K562 (cell line): ENCODE measurements around the gene TRMT1. TPM values are rescaled to one million over a fixed set of nuclear protein-coding genes. Genes with fewer than 3 reads are reported as not detected.

Experiments
- ATAC-seq: fragments of 200-7000 bp; cut with Tn5 transposase; 3 replicates; pipeline ENCODE4 v1.9.1; 2020; ENCODE audit warnings: moderate library complexity
- BruUV-seq: library from RNA; stranded (reverse); fragments of 400-500 nt; replicated peaks from 2 replicates; lab custom pipeline; 2021; lab: Mats Ljungman, UMichigan
- CTCF ChIA-PET: fragments of 300-600 bp; formaldehyde crosslinking; extraction: SDS; loops from one replicate; lab custom pipeline; 2021; ENCODE audit warnings: low intra/inter-chr PET ratio; lab: Yijun Ruan, JAX
- POLR2A ChIA-PET: fragments of 300-600, 350-650 bp; sonication (Branson Sonifier 250); formaldehyde crosslinking; extraction: SDS; loops from one replicate; lab custom pipeline; 2021; ENCODE audit warnings: antibody characterized with exemption, inconsistent platforms; lab: Yijun Ruan, JAX
- DNase-seq, 4 experiments: peaks; one replicate each; pipeline versions ENCODE4 v3.0.0 to v3.0.0-alpha.2; 2011 to 2018; ENCODE audit warnings: low spot score in 3 of 4, mixed read lengths in 3 of 4; ENCODE audit errors: extremely low read depth in 1 of 4
- FAIRE-seq: peaks from 2 replicates; lab custom pipeline; 2011; peaks lifted over from hg19 to GRCh38; lab: Jason Lieb, UNC
- H2AFZ ChIP-seq: 2 replicates; pipeline ENCODE4 v1.6.0; 2011; ENCODE audit warnings: low read depth, low read length, control low read depth, inconsistent platforms
- H3K27ac ChIP-seq: fragments of 200-600 bp; 3 replicates; pipeline ENCODE4 v1.8.0; 2011; ENCODE audit warnings: low read depth, mild to moderate bottlenecking, control low read depth, inconsistent platforms, low read length, moderate library complexity, mixed read lengths; ENCODE audit errors: extremely low read depth
- H3K27me3 ChIP-seq, 2 experiments: fragments of 300-600 bp in 1 of 2; 2 replicates in 1 of 2; 3 replicates in 1 of 2; pipeline versions ENCODE4 v1.6.0 to v1.8.0; 2011; ENCODE audit warnings: inconsistent platforms in 2 of 2, low read length in 2 of 2, mild to moderate bottlenecking in 1 of 2, mixed read lengths in 1 of 2, moderate library complexity in 1 of 2; ENCODE audit not compliant: control insufficient read depth in 2 of 2, insufficient read depth in 2 of 2
- H3K36me3 ChIP-seq: fragments of 300-600 bp; 3 replicates; pipeline ENCODE4 v1.8.0; 2011; ENCODE audit warnings: mild to moderate bottlenecking, low read length, inconsistent platforms; ENCODE audit not compliant: control insufficient read depth, insufficient read depth
- H3K4me1 ChIP-seq, 2 experiments: fragments of 200-600 bp in 1 of 2; replicated peaks in 1 of 2; 2 replicates in 1 of 2; 3 replicates in 1 of 2; pipeline versions ENCODE4 v1.5.1 to v1.8.0; 2011; ENCODE audit warnings: inconsistent platforms in 2 of 2, low read length in 2 of 2, mild to moderate bottlenecking in 1 of 2, mixed read lengths in 1 of 2, moderate library complexity in 1 of 2; ENCODE audit not compliant: control insufficient read depth in 2 of 2, insufficient read depth in 2 of 2
- H3K4me2 ChIP-seq: 2 replicates; pipeline ENCODE4 v1.6.1; 2011; ENCODE audit warnings: low read length, control low read depth, inconsistent platforms, mixed read lengths; ENCODE audit not compliant: insufficient read depth
- H3K4me3 ChIP-seq: fragments of 200-600 bp; sonication (generic), shearing (Covaris generic); 2 replicates; pipeline ENCODE4 v1.5.1; 2016; ENCODE audit warnings: control low read depth, inconsistent platforms
- H3K79me2 ChIP-seq: fragments of 200-600 bp; 3 replicates; pipeline ENCODE4 v1.8.0; 2011; ENCODE audit warnings: low read length, inconsistent platforms; ENCODE audit not compliant: control insufficient read depth, insufficient read depth
- H3K9ac ChIP-seq, 2 experiments: 2 replicates each; pipeline versions ENCODE4 v1.6.0 to v1.6.1; 2011; ENCODE audit warnings: low read depth in 2 of 2, low read length in 2 of 2, control low read depth in 1 of 2, inconsistent platforms in 1 of 2, mild to moderate bottlenecking in 1 of 2, mixed read lengths in 1 of 2; ENCODE audit not compliant: insufficient read depth in 1 of 2
- H3K9me1 ChIP-seq: one replicate; pipeline ENCODE4 v1.6.0; 2011; ENCODE audit warnings: inconsistent platforms, mild to moderate bottlenecking, low read length, moderate library complexity; ENCODE audit not compliant: control insufficient read depth, insufficient read depth
- H3K9me3 ChIP-seq: replicated peaks from 2 replicates; pipeline ENCODE4 v1.5.1; 2011; ENCODE audit warnings: low read depth, low read length, inconsistent platforms; ENCODE audit not compliant: control insufficient read depth, insufficient read depth
- H4K20me1 ChIP-seq: replicated peaks from 2 replicates; pipeline ENCODE4 v1.6.1; 2011; ENCODE audit warnings: low read length, inconsistent platforms, mixed read lengths; ENCODE audit not compliant: control insufficient read depth, insufficient read depth
- BMI1 ChIP-seq: fragments of 150-350 bp; IDR thresholded peaks from 2 replicates; pipeline ENCODE4 v1.6.1; 2014; ENCODE audit warnings: low read length
- CEBPB ChIP-seq: fragments of 450-650 bp; IDR thresholded peaks from 2 replicates; pipeline ENCODE4 v1.6.1; 2016; ENCODE audit warnings: missing genetic modification characterization, missing compliant biosample characterization
- EHMT2 ChIP-seq: fragments of 450-650 bp; IDR thresholded peaks from 2 replicates; pipeline ENCODE4 v1.6.1; 2018; ENCODE audit warnings: antibody characterized with exemption
- FOXJ3 ChIP-seq: sonication (generic); formaldehyde crosslinking; IDR thresholded peaks from 2 replicates; pipeline ENCODE4 v1.4.0; 2020; ENCODE audit warnings: mild to moderate bottlenecking, missing genetic modification reagents
- NELFE ChIP-seq: IDR thresholded peaks from 2 replicates; pipeline ENCODE4 v1.6.1; 2011; ENCODE audit warnings: mild to moderate bottlenecking; ENCODE audit not compliant: insufficient read depth, insufficient read length
- PRDM10 ChIP-seq: fragments of 450-650 bp; IDR thresholded peaks from 2 replicates; pipeline ENCODE4 v1.6.1; 2018; ENCODE audit not compliant: partially characterized antibody
- RFX7 ChIP-seq: fragments of 250-450 bp; sonication (Bioruptor Pico); IDR thresholded peaks from 2 replicates; pipeline ENCODE4 v1.5.1; 2021; ENCODE audit warnings: mild to moderate bottlenecking
- U2AF2 ChIP-seq: fragments of 200-400 bp; formaldehyde crosslinking; optimal IDR thresholded peaks from 2 replicates; pipeline ENCODE3; 2017; ENCODE audit warnings: low read depth, mild to moderate bottlenecking, low read length
- ZFX ChIP-seq: sonication (generic); formaldehyde crosslinking; IDR thresholded peaks from 2 replicates; pipeline ENCODE4 v1.8.0; 2022; ENCODE audit warnings: mild to moderate bottlenecking, missing genetic modification reagents, moderate library complexity
- ZNF239 ChIP-seq: fragments of 250-450 bp; sonication (Bioruptor Pico); IDR thresholded peaks from 2 replicates; pipeline ENCODE4 v1.4.0; 2020; ENCODE audit warnings: mild to moderate bottlenecking
- WGBS: fragments of 100-300 bp; shearing (Covaris generic); methylation state at CpG from one replicate; pipeline ENCODE4 v1.1.6; 2016; ENCODE audit warnings: low coverage, mixed read lengths; ENCODE audit not compliant: insufficient coverage; ENCODE audit errors: missing lambda C conversion rate; 5-methylcytosine and 5-hydroxymethylcytosine counted together
- in situ Hi-C: fragments of 300-500 bp; cut with MboI; formaldehyde crosslinking; loops from 4 replicates; pipeline ENCODE4 v1.15.0; 2018; ENCODE audit warnings: inconsistent platforms, mixed read lengths
- intact Hi-C: fragments of 100-400 bp; cut with micrococcal nuclease; formaldehyde crosslinking; loops from 2 replicates; pipeline ENCODE4 v1.14.2; 2022
- polyA plus RNA-seq, 8 experiments: library from polyadenylated mRNA; depleted of rRNA in 4 of 8; stranded (reverse) in 5 of 8; unstranded in 3 of 8; fragments of >200 nt; fragmentation: Nextera tagmentation in 2 of 8; fragmentation: Illumina TruSeq in 1 of 8; extraction: Ambion mirVana in 2 of 8; extraction: Trizol in 1 of 8; gene quantifications; 2 replicates each; pipeline versions ENCODE4 v1.2.1 to v1.2.3, GENCODE V29; 2011 to 2014; ENCODE audit warnings: inconsistent platforms in 1 of 8, missing spikeins in 1 of 8
- total RNA-seq, 7 experiments: library from RNA; depleted of rRNA in 6 of 7; stranded (reverse); fragments of >200 nt in 6 of 7; fragmentation: Illumina TruSeq in 2 of 7; extraction: Trizol in 2 of 7; gene quantifications; 2 replicates each; pipeline versions ENCODE4 v1.2.1 to v1.2.3, GENCODE V29; 2011 to 2021; ENCODE audit warnings: low replicate concordance in 1 of 7
- TF ChIP-seq, protein P1 (sequence below): fragments of 250-450 bp; sonication (Bioruptor Pico); IDR thresholded peaks from 2 replicates; pipeline ENCODE4 v1.8.0; 2022; ENCODE audit warnings: moderate library complexity, mild to moderate bottlenecking, inconsistent platforms
- TF ChIP-seq, protein P2 (sequence below): fragments of 450-650 bp; conservative IDR thresholded peaks from 2 replicates; pipeline ENCODE4 v1.6.1; 2016; ENCODE audit warnings: missing genetic modification characterization, low read depth, mild to moderate bottlenecking, control low read depth, missing compliant biosample characterization

The TRMT1 gene
- total and polyA plus RNA-seq, 9 of the 15 experiments (the other 6 are each of a cell fraction or from before 2014, with no cell fraction given): 5.8 to 158 (median 54.3) TPM

DNA sequence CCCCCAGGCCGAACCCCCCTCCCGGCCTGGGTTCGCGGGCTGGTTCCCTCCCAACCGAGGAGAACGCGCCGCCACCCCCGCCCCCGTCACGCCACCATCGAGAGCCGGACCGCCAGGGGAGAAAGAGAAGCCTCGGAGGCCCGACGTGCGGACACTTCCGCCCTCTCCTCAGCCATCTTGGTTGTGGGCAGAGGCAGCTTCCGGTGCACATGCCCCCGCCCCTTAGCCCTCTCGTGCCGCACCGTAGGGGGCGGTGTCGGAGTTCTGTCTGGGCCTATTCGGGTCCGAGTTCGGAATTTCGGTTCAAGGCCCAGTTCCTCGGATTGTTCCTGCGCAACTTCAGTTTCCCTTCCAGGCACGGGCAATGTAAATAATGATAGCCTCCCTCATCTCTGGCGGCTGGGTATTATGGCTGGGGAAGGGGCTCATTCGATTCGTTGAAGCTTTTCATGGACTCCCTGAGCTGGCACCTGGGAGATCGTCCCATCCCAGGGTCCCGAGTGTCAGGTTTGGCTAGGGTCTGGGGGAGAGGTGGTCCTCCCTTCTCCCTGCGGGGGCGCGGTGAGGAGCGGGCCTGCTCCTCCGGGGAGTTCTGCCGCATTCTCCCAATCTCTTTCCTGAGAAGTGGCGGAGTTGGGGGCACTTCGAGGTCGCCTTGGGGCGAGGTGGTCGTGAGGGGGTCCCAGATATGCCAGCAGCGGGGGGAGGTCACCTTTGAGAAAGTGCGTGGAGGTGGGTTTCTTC, 33.8 kb upstream of the TRMT1 start, which contains the start of the genes IER2 and STX10:
Gene IER2, plus strand, starts transcription at position 225 of the 744 bp plus-strand sequence. CDS start 2,776 bp downstream, outside the sequence.
Gene STX10, minus strand, starts transcription at position 189 of the 744 bp plus-strand sequence. CDS start 202 bp downstream, outside the sequence.
- Histone ChIP-seq H3K9me3 (no peaks in the 10 kb centered on the region), H3K79me2 (peaks cover 59% of the 10 kb centered on the region), H3K27me3 (no peaks in the 10 kb centered on the region), H2AFZ (peak within 1 kb of the TSS; percentile 81), H3K4me2 (peak within 1 kb of the TSS; percentile 87), H3K9me1 (no peaks in the 10 kb centered on the region), H3K36me3 (peaks cover 15% of the 10 kb centered on the region; the same call in 1 of the 3 replicates), H4K20me1 (peaks cover 22% of the 10 kb centered on the region), H3K27ac (peak within 1 kb of the TSS; percentile 84), H3K4me3 (peak within 1 kb of the TSS; percentile 97), H3K4me1 (peaks cover 6 to 60% of the 10 kb centered on the region in 2 experiments; a peak in 4 of 5 replicates), H3K9ac (peak within 1 kb of the TSS; percentile 91 to 96)
- in situ Hi-C loops: no loop called here
- ATAC-seq (peak; percentile 71), DNase-seq (peak; percentile 84 to 97 (median 88)), FAIRE-seq (peak; percentile 88)
- CTCF ChIA-PET: no interaction called here
- POLR2A ChIA-PET: interaction anchor here (0.6 to 2.1 kb wide), 12 partner anchors 12 to 1824 kb away, joined by 3 to 17 read pairs (median 4); partner anchors contain the start of genes KLF1 and NACC1
- WGBS: under 1% methylated on average over 40 of the region's 51 CpGs
- intact Hi-C loops: loop anchor here (2.0 to 5.0 kb wide), 3 partner anchors 32 to 48 kb away; partner anchors contain the start of genes LYL1 and NACC1
- no TSS peak for BruUV-seq
- TF ChIP-seq CEBPB (tag) (no peak), PRDM10 (peak; percentile 7), FOXJ3 (CRISPR knock-in tag) (no peak), EHMT2 (no peak), RFX7 (no peak), NELFE (no peak), U2AF2 (no peak), ZFX (CRISPR knock-in tag) (peak; percentile 97), BMI1 (no peak), ZNF239 (CRISPR knock-in tag) (no peak)
- TF ChIP-seq, protein P1, sequence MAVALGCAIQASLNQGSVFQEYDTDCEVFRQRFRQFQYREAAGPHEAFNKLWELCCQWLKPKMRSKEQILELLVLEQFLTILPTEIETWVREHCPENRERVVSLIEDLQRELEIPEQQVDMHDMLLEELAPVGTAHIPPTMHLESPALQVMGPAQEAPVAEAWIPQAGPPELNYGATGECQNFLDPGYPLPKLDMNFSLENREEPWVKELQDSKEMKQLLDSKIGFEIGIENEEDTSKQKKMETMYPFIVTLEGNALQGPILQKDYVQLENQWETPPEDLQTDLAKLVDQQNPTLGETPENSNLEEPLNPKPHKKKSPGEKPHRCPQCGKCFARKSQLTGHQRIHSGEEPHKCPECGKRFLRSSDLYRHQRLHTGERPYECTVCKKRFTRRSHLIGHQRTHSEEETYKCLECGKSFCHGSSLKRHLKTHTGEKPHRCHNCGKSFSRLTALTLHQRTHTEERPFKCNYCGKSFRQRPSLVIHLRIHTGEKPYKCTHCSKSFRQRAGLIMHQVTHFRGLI (CRISPR knock-in tag): no peak
- TF ChIP-seq, protein P2, sequence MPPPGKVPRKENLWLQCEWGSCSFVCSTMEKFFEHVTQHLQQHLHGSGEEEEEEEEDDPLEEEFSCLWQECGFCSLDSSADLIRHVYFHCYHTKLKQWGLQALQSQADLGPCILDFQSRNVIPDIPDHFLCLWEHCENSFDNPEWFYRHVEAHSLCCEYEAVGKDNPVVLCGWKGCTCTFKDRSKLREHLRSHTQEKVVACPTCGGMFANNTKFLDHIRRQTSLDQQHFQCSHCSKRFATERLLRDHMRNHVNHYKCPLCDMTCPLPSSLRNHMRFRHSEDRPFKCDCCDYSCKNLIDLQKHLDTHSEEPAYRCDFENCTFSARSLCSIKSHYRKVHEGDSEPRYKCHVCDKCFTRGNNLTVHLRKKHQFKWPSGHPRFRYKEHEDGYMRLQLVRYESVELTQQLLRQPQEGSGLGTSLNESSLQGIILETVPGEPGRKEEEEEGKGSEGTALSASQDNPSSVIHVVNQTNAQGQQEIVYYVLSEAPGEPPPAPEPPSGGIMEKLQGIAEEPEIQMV: no peak
